GM18873 (cell line): Measurements from ENCODE around the gene FOSB.

Experiments
- ATAC-seq: cut with Tn5 transposase; IDR thresholded peaks from one replicate; pipeline ENCODE4 v1.9.1; 2021; ENCODE audit warnings: mild to moderate bottlenecking, moderate library complexity, moderate number of reproducible peaks; ENCODE audit not compliant: unreplicated experiment, low FRiP score

Gene FOSB

DNA sequence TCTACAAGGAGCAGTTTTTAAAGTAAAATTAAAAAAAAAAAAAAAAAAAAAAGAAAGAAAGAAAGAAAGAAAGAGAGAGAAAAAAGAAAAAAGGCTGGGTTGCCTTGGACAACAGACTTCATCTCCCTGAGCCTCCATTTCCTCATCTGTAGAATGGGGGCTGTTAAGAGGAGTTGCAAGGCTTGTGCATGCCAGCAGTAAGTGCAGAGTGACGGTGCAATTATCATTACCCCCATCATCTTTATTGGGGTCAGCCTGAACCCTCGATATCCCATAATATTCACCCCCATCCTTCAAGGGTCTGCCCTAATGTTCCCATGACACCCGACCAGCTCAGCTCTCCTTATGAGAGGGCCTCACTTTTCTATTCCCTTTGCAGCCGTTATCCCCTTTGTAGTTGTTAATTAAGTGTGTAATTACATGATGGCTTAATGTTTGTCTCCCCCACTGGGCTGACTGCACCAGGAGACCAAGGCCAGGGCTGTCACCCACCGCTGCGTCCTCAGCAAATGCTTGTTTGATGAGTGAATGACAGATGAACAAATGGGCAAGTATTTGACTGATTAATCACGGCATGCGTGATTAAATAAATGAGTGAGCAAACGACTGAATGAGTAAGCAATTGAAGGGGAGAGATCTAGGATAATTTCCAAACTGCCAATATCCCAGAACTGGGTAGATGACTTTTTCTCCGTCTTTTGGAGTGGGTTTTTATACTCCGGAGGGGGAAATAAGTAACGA is 10.1 kb downstream of the FOSB start:
- no peak for ATAC-seq

DNA sequence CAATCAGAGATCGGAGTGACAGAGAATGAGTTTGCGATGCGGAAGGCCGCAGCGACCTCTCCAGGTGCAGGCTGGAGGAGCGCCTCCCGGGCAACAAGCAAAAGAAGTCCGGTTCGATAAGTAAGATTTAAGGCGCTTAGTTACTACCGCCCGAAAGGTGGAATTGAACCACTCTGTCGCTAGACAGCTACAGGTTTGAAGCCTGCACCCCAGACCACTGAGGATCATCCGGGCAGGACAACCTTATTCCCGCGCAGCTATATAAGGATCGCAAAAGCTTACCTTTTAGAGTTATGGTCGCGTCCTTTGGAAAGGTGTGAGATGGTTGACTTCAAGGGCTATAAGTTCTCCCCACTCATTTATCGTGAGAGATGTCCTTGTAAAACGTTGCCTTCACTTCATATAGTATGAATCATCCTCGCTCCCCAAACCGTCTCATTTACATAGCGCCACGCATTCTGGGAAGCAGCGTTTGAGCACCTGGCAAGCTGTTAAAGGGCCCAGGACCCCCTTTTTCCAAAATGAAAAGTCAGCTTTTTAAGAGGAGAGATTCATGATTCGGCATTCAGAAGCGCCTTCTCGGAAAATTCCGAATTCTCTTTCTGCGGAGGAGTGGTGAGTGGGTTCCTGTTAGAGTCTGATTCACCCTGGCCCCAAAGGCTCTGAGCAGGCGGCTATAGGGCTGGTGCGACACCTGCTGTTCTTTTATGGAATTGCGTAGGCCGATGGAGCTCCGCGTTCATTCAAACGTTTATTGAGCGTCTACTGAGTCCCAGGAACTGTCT is 10.8 kb downstream of the FOSB start:
- ATAC-seq = peak; percentile 64

DNA sequence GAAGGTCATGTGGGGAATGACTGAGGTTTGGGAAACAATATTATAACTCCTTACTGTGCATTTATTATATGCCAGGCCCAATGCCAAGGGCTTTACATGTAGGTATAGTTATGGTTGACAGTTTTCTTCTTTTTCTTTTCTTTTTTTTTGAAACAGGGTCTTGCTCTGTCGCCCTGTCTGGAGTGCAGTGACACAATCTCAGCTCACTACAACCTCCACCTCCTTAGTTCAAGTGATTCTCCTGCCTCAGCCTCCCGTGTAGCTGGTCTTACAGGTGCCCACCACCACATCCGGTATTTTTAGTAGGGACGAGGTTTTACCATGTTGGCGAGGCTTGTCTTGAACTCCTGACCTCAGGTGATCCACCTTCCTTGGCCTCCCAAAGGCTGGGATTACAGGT is 15.2 kb downstream of the FOSB start:
- no peak for ATAC-seq

DNA sequence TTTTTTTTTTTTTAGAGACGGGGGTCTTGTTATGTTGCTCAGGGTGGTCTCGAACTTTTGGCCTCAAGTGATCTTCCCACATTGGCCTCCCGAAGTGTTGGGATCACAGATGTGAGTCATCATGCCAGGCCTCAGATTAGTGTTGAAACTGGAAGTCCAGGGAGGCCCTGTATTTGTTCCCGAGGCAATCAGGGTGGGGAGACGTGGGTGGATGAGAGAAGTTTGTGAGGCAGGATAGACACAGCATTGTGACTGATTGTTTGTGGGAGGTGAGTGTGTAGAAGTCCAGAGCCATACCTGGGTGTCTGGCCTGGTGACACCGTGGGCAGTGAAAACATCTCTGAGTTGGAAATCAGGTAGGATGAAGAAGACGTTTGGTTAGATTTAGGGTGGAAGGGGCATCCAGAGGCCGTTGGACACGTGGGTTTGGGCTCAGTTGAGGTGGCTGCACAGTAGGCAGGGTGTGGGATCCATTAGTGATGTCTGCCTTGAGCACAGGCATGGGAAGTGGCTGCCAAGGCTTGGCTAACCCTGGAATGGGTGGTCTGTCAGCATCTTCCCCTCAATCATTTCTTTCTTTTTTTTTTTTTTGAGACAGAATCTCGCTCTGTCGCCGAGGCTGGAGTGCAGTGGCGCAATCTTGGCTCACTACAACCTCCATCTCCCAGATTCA is 16.6 kb downstream of the FOSB start:
- no peak for ATAC-seq

DNA sequence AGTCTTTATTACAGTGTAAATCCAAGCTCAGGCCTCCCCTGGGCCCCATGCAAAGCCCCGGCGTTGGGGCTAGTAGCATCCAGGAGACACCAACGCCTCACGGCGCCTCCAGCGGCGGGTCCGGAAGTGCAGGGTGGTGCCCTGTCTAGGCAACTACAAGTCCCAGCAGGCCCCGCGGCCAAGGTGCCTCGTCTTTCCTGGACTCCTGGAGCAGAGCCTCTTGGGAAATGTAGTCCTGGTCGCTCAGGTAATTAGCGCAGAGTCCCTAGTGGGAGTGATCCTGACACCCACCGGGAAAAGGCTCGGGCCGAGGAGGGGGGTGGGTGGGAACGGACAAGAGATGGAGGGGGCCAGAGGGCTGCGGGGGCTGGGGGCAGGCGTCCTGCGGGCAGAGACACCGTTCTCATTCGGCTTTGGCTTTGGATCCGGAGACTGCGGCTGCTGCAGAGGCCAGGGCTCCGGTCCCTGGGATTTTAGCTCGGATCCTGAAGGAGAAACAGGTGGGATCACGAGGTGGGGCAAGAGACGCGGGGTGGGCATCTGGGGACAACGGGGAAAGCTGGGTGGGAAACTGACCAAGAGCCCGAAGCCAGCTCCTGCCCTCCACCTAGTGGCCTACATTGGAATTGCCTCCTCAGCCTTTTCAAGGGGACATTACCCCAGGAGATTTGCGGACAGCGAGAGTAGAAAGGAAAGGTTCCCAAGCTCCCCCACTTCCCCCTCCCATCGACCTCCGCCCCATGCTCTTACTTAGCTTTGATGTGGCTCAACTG is 17.7 kb downstream of the FOSB start:
- peak; percentile 84 for ATAC-seq

DNA sequence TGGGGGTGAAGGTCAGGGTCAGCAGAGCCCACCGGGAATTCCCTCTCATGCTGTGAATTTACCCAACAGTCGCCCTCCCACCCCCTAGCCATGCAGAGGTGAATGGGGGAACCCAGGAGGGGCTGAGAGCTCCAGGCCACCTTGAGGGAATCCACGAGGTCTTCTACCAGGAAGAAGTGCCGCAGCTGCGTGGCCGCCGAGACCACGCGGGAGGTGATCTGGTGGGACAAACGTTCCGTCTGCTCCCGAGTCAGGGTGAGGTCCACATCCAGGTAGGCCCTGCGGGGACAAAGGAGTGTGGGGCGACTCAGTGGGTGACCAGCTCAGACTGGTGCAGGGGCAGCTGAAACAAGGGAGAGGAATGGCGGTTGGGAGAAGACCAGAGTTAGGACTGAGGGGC is 20.9 kb downstream of the FOSB start:
- no peak for ATAC-seq

DNA sequence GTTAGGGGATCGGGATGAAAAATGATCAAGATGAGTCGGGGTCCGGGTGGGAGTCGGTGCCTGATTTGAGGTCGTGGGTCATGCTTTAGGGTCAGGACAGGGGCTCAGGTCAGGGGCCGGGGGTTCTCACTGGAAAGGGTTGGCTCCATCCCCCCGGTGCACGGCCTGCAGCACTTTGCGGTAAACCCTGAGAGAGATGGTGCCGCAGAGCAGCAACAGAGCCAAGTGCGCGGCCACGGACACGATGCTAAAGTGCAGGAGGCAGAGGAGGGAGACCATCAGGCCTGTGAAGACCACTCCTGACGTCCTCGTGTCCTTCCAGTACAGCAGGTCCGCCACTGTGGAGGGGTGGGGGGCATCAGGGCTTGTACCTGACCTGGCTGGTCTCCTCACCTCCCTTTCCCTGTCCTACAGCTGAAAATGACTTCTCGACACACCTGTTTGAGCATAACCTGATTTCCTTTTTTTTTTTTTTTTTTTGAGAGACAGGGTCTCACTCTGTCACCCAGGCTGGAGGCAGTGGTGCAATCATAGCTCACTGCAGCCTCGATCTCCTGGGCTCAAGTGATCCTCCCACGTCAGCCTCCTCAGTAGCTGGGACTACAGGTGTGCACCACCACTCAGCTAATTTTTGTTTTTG is 21.5 kb downstream of the FOSB start:
- no peak for ATAC-seq

DNA sequence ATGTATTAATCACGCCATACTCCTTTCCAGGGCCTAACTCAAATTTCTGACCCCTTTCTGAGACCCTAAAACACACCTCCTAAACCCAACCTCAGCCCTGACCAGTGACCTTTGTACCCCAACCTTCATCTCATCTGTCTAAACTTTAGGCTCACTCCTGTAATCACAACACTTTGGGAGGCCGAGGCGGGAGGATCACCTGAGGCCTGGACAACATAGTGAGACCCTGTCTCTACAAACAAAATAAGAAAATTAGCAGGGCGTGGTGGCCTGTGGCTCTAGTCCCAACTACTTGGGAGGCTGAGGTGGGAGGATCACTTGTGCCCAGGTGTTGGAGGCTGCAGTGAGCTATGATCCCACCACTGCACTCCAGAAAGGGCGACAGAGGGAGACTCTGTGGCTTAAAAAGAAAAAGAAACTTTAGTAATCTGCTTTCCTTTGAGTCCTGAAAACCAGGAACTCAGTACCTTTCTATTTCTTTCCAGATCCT is 24.4 kb downstream of the FOSB start:
- ATAC-seq = no peak

DNA sequence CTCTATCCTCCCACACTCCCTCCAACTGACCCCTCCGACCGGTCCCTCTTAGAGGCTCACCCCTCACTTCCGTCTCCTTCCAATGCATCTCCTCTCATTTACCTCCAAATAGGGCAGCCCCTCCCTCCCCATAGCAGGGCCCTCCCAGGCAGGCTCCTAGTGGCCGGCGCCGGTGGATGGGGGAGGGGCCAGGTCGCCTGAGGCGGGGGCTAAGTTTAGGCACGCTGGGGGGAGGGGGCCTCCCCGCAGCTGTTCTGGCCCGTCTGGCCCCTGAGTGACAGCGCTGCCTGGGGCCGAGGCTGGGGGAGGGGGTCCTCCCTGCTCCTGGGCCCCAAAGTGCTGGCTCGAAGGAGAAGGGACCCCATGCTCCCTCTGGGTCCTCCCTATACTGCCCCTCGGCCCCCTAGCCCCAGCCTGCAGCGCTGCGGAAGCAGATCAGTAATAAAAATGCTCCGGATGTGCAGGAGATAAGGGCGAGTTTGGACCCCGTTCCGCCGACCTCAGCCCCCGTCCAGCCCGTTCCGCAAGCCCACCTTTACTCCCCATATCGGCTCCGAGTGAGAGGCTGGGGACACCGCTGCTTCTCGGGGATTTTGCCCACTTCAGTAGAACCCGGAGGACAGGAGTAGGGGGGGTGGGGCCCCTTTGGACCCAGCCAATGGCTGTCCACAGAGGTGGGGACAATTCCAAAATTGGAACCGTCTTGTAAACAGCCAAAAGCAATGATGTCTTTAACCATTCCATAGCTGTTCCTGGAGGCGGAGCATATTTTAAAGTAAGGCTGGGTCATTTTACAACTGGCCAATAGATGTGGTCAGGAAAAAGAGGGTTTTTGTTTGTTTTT is 25.1 kb downstream of the FOSB start:
- no peak for ATAC-seq

DNA sequence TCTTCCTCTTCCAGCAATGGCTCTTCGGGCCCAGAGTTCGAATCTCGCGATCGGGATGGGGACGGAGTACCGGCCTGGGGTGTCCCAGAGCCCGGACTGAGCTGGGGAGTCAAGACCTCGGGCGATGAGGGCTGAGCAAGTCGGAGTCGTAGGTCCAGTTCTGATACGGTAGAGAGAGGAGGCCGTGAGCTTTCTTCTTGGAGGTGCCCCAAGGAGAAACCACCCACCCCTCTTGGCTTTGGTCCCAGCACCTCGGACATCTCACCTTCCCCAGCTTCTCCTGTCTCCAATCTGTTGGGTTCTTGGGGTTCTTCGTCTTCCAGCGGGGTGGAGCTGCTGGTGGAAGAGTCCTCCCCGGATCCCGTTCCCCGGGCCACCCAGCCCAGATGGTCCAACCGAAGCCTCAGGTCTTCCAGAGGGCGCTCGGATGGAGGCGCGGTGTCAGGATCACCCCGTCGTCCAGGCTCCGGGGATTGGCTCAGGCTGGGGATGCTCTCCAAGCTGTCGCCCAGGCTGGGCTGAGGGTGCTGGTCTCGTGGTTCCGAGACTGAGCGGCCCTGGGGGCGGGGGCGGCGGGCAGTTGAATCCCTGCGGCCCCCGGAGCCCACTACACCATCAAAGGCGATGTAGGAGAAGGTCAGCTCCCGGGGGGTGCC is 26.6 kb downstream of the FOSB start:
- no peak for ATAC-seq

DNA sequence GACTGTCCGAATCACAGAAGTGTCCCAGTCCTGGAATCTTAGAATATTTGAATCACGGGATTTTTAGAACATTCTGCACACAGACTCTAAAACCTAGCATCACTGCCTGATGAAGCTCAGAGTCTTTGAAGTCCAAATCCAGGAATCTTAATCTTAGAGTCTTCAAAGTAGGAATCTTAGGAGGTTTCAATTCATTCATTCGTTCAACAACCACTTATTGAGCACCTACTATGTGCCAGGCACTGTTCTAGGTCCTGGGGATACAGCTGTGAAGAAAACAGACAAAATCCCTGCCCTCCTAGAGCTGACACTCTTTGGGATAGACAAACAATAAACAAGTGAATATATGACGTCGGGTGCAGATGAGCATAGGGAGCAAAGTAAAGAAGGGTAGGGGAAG is 27.4 kb downstream of the FOSB start:
- no peak for ATAC-seq

DNA sequence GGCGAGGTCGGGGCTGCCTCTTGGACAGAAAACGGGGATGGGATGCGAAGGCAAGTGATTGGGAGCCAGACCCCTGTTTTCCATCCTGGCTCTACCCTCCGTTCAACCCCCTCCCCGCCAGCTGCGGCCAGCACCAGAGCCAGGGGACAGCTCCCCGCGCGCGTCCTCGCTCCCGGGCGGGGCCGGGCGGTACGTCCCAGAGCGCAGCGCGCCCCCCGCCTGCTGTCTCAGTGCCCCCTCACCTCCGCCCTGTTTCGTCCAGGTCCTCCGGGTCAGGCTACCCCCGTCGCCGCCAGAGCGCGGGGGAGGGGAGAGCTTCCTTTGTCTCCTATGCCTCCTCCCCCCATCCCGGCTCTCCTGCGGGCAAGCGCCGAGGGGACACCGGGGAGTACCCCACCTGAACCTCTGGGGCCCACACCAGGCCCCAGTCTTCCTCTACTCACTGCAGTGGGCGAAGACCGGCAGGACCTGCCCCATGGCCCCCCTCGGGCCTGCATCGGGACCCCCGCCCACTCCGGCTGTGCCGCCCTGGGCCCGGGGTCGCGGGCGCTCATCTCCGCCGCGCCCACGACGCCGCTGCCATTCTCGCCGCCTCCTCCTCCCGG is 28.7 kb downstream of the FOSB start:
- no peak for ATAC-seq

DNA sequence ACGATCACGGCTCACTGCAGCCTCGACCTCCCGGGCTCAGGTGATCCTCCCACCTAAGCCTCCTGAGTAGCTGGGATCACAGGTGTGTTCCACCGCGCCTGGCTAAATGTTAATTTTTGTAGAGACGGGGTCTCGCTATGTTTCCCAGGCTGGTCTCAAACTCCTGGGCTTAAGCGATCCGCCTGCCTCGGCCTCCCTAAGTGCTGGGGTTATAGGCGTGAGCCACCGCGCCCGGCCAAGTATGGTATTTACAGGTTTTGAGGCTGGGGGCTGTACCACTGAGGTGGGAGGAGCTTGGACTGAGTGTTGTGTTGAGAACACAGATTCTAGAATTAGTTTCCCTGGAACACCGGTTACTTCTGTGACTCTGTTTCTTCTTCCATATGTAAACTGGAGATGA is 30.0 kb downstream of the FOSB start:
- no peak for ATAC-seq

DNA sequence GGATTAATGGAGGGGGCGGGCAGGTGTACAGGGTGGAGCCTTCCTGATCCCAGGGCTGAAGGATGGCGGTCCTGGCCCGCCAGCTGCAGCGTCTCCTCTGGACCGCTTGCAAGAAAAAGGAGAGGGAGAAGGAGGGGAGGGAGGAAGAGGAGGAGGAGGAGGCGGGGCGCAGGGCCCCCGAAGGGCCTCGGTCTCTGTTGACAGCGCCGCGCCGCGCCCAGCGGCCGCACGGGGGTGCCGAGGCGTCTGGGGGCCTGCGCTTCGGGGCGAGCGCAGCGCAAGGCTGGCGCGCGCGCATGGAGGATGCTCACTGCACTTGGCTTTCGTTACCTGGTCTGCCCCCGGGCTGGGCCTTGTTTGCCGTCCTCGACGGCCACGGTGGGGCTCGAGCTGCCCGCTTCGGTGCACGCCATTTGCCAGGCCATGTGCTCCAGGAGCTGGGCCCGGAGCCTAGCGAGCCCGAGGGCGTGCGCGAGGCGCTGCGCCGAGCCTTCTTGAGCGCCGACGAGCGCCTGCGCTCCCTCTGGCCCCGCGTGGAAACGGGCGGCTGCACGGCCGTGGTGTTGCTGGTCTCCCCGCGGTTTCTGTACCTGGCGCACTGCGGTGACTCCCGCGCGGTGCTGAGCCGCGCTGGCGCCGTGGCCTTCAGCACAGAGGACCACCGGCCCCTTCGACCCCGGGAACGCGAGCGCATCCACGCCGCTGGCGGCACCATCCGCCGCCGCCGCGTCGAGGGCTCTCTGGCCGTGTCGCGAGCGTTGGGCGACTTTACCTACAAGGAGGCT is 30.8 kb downstream of the FOSB start, which contains the start of gene PPM1N:
PPM1N (plus strand) TSS at position 33 of the 785 bp plus-strand sequence; CDS start at position 63, 30 bp downstream.
- ATAC-seq = no peak

DNA sequence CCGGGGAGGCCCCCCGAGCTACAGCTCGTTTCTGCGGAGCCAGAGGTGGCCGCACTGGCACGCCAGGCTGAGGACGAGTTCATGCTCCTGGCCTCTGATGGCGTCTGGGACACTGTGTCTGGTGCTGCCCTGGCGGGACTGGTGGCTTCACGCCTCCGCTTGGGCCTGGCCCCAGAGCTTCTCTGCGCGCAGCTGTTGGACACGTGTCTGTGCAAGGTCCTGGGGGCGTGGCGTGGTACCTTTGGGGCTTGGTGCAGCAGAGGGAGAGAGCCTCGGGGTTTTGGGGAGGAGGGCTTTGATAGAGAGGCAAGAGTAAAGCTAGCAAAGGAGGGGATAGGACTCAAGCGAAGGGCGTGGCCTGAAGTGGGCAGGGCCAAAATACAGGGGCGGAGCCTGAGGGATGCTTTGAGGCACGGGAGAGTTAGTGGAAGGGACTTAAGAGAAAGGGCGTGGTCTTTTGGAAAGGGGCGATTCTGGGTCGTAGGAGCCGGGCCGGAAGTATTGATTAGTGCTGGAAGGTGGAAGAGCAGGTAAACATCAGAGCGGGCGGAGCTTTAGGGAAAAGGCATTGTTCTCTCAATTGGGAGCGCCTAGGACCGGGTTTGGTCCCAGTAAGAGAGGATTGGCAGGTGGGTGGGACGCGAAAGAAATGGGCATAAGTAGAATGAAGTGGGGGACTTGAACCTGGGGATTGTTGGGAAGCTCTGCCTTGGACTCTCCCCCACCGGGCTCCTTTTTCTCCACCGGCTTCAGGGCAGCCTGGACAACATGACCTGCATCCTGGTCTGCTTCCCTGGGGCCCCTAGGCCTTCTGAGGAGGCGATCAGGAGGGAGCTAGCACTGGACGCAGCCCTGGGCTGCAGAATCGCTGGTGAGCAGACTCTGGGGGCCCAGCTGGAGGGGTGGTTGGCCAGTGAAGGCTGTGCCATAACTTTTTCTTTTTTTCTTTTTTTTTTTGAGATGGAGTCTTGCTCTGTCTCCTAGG is 31.7 kb downstream of the FOSB start:
- no peak for ATAC-seq
